GM19463 (cell line): ENCODE measurements around the gene SLC9A8.

Experiments
- ATAC-seq: cut with Tn5 transposase; IDR thresholded peaks from one replicate; pipeline ENCODE4 v1.9.1; 2021; ENCODE audit warnings: mild to moderate bottlenecking, moderate library complexity; ENCODE audit not compliant: unreplicated experiment

SLC9A8 gene

DNA sequence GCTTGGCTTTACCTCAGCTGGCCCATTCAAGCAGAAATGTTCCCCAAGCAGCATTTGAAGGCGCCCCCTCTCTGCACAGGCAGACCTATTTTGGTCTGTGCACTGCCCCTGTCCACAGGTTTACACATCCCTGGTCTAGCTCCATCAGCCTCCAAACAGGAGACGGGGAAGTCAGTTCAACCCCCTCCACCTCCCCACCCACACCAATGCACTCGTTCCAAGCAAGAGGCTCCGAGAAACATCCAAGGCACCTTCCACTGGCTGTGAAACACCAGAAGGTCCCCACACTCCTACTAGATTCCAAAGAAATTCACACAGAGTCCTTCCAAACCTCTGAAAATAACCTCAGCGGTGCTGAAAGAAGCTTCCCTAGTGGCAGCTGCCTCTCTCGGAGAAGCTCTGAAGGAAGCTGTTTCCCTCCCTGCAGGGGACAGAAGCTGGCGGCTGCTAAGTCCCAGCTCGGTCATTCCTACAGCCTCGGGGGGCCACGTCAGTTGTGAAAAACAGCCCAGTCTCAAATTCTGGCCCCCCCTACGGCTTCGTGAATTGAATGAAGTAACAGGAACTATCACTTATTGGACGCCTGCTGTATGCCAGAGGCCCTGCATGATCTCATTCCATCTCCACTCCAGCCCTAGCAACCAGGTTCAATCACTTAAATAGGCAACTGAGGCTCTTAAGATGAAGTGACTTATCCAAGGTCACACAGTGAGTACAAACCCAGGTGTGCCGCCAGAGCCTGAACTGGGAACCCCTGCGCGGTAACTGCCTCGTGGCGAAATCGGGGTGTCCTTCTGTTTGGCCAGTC, 101.9 kb downstream of the SLC9A8 start:
- ATAC-seq, result peak; percentile 7

DNA sequence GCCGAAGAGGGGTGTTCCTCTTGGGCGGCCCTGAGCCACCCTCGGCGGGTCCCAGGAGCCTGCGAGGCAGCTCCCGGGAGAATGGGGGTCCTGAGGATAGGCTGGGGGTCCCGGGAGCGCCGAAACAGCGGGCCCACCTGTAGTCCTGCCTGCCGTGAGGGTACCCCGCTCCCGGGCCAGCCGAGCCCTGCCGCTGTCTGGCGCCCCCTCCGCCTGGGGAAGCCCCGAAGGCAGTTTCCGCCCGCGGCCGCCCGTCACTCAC, 102.4 kb downstream of the SLC9A8 start:
- ATAC-seq, result no peak

DNA sequence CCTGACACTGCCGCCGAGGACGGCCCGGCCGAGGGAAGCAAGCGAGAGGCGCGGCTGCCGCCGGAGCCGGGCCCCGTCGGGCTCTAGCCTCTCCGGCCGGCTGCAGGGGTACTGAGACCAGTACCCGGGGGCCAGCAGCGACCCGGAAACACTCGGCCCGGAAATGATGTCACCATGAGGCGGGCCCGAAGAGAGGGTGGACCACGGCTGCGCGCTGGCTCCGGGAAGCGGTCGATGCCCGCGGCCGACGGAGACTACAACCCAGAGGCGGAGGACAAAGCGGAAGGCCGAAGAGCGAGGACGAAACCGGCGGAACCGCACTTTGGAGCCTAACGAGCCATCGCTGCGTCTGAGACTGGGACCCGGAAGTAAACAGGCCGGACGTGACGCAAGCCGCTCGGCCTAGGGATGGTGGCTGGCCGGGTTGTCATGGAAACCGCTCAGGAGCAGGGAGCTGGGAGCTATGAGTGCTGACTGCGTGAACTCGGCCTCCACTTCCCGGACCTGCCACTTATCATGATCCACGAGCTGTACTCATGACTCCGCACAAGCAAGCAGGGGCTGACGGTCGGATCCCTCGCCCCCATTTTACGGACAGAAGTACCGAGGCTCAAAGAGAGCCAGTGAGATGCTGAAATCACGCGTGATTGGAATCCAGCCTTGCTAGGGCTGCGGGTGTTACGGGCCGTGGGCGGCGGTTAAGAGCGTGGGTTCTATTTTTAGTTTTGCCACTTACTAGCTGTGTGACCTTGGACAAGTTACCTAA, 102.9 kb downstream of the SLC9A8 start, which contains the start of gene SPATA2:
Gene SPATA2 (minus strand): TSS at position 150 of the 766 bp plus-strand sequence. CDS start 7,039 bp downstream, outside the sequence.
- ATAC-seq, result peak; percentile 90

DNA sequence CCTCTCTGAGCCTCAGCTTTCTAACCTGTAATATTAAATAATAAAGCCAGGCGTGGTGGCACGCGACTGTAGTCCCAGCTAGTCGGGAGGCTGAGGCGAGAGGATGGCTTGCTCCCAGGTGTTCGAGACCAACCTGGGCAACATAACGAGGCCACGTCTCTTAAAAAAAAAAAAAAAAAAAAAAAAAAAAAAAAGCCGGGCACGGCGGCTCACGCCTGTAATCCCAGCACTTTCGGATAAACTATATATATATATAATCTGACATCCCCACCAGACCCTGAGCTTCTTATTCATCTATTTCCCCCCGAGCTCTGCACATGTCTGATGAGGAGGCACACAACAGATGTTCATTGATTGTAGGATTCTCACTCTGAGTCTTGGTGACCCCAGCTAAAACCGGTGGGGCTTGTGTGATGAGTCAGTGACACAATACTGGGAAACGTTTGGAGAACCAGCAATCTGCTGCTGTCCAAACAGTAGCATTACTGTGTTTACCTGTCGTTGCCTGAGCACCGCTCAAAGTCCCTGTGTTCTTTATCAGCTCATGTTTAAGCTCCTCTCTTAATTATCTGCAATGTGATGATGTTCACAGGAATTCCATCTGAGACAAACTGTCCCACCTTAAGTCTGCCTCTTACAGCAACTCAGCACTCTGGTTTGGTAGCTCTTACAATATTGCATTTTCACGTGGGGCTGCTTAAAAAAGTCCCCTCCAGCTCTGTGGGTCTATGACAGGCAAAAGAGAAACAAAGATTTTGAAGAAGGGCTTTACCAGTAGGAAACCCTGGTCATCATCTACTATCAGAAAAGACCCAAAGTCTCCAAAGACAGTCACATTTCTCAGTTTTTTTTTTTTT, 103.7 kb downstream of the SLC9A8 start:
- ATAC-seq, result no peak

DNA sequence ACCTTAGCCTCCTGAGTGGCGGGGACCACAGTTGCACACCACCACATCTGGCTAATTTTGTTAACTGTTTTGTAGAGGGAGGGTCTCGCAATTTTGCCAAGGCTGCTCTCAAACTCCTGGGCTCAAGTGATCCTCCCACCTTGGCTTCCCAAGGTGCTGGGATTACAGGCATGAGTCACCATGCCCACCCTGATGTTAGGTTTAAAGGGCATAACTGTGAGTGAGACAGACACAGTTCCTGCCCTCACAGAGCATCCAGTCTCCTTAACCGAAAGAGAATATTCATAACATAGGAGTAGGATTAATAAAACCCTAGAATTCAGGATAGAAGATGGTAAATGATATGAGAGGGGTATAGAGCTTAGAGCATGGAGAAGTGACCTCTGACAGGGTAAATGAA, 105.8 kb downstream of the SLC9A8 start:
- no peak for ATAC-seq

DNA sequence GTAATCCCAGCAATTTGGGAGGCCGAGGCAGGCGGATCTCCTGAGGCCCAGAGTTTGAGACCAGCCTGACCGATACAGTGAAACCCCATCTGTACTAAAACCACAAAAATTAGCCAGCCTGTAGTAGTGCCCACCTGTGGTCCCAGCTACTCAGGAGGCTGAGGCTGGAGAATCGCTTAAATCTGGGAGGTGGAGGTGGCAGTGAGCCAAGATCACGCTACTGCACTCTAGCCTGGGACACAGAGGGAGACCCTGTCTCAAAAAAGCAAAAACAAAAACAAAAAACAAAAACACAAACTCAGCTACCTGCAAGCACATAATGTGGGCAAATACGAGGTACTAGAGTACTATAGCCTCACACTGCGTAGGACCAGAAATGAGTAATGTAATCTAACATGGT, 106.4 kb downstream of the SLC9A8 start:
- ATAC-seq, result no peak

DNA sequence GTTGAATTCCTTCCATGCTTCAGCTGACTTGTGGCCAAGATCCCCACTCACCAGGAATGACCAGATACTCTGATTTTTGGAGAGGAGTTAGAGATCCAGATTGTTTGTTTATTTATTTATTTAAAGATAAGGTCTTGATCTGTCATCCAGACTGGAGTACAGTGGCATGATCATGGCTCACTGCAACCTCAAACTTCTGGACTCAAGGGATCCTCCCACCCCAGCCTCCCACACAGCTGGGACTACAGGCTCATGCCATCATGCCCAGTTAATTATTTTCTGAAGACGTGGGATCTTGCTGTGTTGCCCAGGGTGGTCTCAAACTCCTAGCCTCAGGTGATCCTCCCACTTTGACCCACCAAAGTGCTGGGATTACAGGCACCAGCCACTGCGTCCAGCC, 106.8 kb downstream of the SLC9A8 start:
- no peak for ATAC-seq

DNA sequence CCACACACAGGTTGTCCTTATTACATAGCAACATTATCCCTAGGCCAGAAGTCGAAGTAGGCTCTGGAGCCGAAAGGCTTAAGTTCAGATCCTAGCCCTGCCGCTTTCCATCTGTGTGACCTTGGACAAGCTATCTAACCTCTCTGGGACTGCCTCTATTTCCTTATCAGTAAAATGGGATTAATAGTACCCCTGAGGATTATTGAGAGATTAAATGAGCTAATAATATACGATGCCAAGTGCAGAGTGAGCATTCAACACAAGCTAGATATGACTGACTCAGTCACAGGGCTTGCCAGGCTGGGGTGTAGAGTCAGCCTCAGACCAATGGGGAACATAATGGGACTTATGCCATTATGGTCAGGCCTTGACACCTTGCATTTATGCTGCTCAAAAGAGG, 111.6 kb downstream of the SLC9A8 start:
- no peak for ATAC-seq

DNA sequence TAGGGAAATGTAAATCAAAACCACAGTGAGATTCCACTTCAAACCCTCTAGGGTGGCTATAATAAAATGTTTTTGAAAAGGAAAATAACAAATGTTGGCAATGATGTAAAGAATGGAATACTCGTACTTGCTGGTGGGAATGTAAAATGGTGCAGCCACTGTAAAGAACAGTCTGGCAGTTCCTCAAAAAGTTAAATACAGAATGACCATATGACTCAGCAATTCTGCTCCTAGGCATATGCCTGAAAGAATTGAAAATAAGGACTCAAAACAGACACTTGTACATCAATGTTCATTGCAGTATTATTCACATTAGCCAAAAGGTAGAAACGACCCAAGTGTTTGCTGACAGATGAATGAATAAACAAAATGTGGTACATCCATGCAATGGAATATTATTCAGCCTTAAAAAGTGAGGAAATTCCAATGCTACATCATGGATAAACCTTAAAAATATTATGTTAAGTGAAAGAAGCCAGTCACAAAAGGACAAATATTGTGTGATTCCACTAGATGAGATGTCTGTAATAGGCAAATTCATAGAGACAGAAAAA, 113.3 kb downstream of the SLC9A8 start:
- no peak for ATAC-seq

DNA sequence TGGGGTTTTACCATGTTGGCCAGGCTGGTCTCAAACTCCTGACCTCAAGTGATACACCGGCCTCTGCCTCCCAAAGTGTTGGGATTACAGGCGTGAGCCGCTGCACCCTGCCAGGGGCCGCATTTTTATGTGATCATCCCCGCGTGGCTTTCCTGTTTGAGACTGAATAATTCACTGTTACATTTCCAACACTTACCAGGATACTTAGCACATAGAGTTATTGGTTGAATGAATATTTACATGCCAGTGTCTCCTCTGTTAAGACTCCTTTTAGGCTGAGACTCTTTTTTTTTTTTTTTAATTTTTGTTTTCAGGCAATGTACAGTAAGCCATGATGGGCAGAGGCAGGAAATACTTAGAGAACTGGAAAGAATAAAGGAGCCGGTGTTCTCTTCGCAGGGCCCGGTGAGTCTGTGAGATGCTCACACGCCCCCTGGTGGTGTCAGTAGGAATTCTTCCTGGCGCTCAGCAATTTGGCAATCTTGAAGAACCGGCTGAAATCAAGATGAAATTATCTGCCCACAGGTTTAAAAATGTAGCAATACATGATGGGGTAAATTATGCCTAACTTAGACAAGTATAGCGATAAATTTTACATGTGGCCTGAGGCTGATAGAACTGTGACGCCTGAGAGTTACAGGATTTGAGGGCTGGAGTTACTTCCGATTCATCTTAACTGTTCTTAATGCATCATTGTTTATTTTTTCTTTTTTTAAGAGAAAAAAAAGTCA, 115.9 kb downstream of the SLC9A8 start:
- no peak for ATAC-seq

DNA sequence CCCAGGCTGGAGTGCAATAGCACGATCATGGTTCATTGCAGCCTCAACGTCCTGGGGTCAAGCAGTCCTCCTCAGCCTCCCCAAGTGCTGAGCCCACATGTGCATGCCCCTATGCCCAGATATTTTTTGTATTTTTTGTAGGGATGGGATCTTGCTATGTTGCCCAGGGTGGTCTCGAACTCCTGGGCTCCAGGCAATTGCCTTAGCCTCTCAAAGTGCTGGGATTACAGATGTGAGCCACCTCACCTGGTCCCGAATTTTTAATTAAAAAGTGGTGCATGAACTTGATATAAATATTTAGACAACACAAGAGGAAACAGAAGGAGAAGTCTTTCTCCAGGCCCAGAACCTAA, 116.5 kb downstream of the SLC9A8 start:
- no peak for ATAC-seq

DNA sequence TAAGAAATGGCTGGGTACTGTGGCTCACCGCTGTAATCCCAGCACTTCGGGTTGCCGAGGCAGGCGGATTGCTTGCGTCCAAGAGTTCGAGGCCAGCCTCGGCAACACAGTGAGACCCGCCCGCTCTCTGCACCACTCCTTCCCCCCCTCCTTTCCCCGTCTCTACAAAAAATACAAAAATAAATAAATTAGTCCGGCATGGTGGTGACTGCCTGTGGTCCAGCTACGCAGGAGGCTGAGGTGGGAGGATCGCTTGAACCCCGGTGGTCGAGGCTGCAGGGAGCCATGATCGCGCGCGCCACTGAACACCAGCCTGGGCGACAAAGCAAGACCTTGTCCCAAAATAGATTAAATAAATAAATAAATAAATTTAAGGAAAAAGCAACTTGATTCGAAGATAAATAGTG, 123.1 kb downstream of the SLC9A8 start:
- no peak for ATAC-seq

DNA sequence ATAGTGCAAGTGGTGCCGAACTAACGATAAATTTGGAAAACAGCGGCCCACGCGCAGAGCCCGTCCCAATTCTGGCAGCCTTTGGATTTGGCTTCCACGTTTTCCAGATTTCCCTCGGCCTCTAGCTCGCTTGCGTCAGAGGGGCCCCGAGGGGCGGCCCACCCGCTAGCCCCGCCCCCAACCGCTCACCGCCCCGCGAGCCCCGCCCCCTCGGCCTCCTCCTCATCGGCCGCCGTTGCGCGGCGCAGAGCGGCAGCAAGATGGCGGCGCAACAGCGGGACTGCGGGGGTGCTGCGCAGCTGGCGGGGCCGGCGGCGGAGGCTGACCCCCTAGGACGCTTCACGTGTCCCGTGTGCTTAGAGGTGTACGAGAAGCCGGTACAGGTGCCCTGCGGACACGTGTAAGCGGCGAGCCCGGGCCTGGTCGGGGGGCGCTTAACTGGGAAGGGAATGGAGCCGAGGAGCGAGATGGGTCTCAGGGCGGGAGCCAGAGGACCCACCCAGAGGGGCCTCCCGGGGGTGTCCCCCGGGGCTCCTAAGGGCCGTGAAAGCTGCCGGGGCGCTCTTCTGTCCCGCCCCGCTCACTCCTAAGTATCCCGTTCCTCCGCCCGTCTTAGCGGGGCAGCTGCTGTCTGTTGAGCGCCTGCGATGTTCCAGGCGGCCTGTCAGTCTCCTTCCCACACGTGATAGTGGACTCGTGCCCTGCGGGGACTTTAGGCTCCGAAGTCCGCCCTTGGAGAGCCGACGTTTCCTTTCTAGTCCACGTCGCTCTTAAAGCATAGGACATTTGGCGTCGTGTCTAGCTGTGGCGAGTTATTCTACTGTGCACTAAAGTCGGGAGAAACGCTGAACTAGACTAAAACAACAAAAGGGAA, 123.8 kb downstream of the SLC9A8 start, which contains the start of gene RNF114:
Gene RNF114 (plus strand): TSS at position 245 of the 874 bp plus-strand sequence. CDS start 16 bp downstream, at position 261.
- ATAC-seq, result peak; percentile 69

DNA sequence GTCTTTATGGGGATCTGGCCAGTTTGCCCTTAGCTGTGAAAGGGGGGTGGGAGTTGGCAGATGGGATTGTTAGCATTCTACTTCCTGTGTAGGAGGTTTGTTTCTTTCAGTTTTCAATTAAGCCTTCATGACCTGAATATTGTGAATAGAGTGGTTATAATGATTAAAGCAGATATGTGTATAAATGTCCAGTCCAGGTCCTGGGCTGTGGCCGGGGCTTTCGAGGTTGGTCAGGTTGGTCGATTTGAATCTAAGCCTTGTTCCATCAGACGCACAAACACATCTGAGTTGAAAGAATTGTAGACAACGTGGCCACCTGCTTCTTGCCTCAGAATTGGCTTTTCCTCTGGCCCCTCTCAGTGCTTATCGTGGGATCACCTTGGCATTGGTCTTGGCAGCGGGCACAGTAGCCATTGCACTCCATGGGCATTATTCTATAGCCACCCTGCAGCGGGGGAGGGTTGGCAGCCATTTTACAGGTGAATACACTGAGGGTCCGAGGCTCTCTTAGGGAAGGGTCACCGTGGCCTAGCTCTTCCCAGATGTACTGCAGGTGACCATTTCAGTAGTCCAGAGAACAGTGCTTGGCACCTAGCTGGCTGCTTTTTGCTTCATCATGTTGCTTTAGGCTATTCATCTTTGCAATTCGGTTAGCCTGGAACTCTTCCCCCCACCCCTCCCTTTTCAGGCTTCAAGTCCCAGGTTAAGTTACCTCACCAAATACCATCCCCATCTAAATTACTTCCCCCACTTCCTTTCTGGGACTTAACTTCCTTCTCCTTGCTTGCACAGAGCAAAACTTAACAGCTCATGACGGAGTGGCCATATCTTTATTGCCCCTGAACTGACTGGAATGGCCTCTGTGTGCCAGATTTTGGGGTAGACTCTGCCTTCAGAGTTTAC, 124.7 kb downstream of the SLC9A8 start:
- ATAC-seq, result peak; percentile 12

DNA sequence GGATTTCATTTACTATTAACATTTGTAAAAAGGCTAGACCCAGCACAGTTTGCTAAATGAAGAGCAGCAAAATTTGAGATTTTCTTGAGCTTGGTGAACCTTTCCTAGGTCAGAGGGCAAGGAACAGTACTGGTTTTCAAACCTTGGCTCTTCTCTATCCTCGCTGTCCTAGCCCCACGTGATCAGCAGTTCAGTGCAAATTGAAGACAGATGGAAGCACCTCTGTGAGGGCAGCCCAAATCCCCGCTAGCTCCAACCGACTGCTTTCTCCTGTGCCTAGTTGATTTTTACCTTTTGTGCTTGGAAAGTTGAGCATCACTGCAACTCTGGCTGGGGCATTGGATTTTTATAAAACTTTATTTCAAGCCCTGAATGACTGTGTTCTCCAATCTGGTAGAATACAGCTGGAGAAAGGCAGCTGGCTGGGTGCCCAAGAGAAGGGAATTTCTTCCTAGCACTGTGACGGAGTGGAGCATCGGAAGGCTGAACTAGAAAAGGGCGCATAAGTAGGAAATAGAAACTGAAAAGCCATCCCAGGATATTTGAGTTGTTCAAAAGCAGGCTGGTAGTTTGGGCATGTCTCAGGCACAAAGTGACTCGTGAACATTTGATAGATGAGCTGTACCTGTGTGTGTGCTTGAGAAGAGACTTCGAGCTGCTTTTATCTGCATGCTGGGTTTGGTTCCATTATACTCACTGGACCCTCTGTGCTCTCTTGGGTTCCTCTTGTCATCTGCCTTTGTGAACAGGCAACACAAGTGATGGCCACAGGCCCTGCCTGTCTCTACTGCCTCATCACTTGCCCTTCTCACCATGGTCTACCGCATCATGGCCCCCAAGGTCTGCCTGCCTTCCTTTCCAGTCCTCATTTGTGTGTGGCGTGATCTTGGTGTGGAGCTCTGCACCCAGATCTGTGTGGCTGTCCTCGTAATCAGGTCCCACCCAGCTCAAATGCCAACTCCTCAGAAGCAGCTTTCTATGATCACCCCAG, 125.8 kb downstream of the SLC9A8 start:
- no peak for ATAC-seq

DNA sequence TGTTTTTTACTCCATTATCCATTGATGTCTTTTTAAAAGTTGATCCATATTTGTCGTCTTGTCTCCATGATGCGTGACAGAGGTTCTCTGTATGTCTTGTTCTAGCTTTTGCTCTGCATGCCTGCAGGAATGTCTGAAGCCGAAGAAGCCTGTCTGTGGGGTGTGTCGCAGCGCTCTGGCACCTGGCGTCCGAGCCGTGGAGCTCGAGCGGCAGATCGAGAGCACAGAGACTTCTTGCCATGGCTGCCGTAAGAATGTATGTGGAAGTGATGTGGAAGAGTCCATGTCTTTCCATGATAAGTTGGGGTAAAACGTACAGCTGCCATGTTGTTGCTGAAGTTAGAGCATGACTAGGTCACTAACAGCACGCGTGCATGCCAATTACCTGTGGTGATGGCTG, 128.8 kb downstream of the SLC9A8 start:
- ATAC-seq, result no peak
